C1 segment of cervical spinal cord (tissue), 14 donors: ENCODE data around the gene AJM1.
"Not testable (repeated sequence)": the region's sequence is repeated elsewhere in the genome, so short reads cannot be mapped to it uniquely, and the experiment has no call there.

Experiments used
- DNase-seq, 14 donors: peaks; one replicate each; lab custom pipeline; 2025; lab: John Stamatoyannopoulos, UW

Gene AJM1

DNA sequence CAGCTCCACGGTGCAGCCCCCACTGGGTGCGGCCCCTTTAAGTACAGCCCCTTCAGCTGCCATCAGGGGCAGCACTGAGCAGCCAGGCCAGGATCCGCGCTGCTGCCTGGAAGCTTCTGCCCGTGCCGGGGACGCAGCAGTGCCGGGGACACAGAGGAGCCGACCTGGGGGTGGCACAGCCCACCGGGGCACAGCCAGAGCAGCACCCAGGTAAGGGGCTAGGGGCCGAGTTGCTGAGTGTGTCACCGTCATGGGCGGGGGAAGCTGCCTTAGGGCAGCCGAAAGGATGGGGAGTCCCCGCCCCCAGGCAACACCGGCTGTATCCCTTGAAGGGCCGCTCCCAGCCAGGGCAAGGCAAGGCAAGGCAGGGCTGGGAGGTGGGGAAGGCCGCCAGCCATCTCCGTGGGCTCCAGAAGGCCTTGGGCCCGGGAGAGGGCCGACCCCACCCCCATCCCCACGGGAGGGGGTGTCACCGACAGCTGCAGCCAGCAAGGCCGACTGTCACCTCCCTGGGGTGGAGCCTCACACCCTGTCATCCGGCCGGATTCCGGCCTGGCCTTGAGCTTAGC, at the start of gene AJM1:
Gene AJM1, plus strand, starts transcription at position 99 of the 569 bp plus-strand sequence. CDS start 1,937 bp downstream, outside the sequence.
- peak; percentile 14 to 96 (median 68) for DNase-seq

GRCh38 chr9:136793086-136793946, 49.0 kb upstream of the AJM1 start:
- DNase-seq, result no peak

DNA sequence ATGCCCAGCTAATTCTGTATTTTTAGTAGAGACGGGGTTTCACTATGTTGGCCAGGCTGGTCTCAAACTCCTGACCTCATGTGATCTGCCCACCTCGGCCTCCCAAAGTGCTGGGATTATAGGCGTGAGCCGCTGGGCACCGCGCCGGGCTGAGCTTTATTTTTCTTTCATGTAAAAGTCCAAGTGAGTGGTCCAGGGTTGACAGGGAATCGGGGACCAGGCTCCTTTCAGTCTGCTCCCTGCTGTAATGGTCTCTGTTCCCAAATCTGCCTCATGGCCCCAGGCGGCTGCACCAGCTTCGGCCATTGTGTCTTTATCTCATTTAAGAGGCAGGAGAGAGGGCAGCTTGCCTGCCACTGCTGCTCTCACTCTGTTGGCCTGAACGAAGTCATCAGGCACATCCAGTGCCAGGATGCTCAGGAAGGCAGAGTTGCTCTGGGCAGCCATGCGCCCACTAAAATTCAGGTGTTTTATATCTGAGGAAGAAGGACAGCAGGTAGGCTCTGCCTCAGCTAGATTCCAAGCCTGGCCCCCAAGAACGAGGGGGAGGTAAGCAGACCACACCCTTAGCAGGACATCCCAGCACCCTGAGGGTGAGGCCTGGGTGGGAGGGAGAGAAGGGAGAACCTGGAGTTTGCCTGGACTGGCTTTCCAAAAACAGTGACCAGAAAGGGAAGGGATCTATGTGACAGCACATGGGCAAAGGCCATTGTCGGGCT, 47.8 kb upstream of the AJM1 start:
- no peak for DNase-seq

DNA sequence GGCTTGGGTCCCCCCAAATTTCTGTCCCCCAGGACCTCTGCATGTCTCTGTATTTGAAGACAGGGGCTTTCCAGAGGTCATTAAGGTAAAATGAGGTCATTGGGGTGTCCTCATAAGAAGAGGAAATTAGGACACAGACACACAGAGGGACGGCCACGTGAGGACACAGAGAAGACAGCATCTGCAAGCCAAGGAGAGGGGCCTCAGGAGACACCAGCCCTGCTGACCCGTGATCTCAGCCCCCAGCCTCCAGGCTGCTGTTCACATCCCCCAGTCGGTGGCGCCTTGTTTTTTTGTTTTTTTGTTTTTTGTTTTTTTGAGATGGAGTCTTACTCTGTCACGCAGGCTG, 47.3 kb upstream of the AJM1 start:
- DNase-seq, result no peak

GRCh38 chr9:136796238-136796774, 46.0 kb upstream of the AJM1 start, which contains the start of gene CCDC183:
CCDC183 (plus strand) TSS chr9:136796338; CDS start chr9:136796398, 60 bp downstream.
- DNase-seq, result no peak

DNA sequence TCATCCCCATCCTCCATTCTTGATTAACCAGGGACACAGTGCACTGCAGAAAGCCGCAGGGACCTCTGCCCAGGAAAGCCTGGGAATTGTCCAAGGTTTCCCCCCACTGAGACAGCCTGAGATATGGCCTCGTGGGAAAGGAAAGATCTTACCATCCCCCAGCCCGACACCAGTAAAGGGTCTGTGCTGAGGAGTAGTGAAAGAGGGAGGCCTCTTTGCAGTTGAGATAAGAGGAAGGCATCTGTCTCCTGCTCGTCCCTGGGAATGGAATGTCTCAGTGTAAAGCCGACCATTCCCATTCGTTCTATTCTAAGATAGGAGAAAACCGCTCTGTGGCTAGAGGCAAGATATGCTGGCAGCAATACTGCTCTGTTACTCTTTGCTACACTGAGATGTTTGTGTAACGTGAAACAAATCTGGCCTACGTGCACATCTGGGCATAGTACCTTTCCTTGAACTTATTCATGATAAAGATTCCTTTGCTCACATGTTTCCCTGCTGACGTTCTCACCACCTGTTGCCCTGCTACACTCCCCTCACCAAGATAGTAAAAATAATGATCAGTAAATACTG, 45.4 kb upstream of the AJM1 start:
- not testable (repeated sequence) for DNase-seq

- DNase-seq, result no peak
Measured at GRCh38 chr9:136798708-136799078, 43.6 kb upstream of the AJM1 start.

DNA sequence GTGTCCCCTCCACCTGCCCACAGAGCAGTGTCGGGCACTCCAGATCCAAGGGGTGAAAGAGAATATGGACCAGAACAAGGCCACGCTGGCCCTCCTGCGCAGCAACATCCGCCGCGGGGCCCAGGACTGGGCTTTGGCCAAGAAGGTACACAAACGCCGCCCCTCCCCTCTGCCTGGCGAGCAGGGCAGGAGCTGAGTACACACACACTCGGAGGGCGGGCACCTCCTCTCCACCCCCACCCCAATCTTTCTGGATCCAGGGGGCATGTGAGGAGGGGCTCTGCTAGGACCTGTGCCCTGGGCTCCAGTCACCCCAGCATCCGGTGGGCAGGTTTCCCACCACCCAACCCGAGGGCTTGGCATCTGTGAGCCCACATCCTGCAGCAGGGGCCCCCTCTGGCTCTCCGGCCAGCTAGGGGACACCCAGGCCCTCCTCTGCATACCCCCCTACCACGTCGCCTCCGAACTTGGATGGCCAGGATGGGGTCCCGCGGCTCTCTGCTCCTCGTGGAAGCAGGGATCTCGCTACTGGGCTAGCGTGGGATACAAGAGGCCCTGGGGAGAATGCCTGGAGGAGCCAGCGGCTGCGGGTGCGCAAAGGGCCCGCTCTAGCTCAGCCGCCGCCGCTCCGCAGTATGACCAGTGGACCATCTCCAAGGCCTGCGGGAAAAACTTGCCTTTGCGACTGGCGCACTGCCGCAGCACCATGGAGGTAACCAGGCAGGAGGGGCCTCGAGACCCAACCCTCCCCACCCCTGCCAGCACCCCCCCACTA, 43.0 kb upstream of the AJM1 start:
- DNase-seq, result peak in 1 of 14 donors; percentile 53

DNA sequence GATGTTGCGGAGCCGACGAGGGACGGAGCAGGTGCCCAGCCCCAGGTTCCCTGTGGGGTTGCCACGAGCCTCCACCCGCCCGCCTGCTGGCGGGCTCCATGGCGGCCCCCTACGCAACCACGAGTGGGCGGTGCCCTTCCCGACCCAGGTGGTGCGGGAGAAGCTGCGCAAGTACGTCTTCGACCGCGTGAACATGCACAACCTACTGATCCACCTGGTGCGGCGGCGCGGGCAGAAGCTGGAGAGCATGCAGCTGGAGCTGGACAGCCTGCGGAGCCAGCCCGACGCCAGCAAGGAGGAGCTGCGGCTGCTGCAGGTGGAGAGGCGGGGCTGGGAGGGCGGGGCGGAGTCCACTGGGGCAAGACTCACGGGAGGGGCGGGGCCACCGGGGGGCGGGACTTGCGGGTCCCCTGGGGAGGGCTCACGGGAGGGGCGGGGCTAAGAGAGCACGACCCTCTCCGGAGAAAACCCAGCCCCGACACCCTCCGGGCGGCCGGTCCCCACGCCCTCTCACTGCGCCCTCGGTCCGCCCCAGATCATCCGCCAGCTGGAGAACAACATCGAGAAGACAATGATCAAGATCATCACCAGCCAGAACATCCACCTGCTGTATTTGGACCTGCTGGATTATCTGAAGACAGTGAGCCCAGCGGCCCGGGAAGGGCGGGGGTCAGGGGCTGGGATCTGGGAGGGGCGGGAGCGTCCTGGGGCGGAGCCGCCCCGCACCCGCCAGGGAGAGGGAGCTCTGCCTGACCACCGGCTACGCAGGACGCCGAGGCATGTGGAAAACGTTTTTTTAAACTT, 42.2 kb upstream of the AJM1 start:
- DNase-seq, result peak in 3 of 14 donors; percentile 40 to 87 (median 41)

- no peak for DNase-seq
Measured at GRCh38 chr9:136802321-136802720, 40.0 kb upstream of the AJM1 start.

GRCh38 chr9:136803009-136803550, 39.2 kb upstream of the AJM1 start:
- DNase-seq, result not testable (repeated sequence)

DNA sequence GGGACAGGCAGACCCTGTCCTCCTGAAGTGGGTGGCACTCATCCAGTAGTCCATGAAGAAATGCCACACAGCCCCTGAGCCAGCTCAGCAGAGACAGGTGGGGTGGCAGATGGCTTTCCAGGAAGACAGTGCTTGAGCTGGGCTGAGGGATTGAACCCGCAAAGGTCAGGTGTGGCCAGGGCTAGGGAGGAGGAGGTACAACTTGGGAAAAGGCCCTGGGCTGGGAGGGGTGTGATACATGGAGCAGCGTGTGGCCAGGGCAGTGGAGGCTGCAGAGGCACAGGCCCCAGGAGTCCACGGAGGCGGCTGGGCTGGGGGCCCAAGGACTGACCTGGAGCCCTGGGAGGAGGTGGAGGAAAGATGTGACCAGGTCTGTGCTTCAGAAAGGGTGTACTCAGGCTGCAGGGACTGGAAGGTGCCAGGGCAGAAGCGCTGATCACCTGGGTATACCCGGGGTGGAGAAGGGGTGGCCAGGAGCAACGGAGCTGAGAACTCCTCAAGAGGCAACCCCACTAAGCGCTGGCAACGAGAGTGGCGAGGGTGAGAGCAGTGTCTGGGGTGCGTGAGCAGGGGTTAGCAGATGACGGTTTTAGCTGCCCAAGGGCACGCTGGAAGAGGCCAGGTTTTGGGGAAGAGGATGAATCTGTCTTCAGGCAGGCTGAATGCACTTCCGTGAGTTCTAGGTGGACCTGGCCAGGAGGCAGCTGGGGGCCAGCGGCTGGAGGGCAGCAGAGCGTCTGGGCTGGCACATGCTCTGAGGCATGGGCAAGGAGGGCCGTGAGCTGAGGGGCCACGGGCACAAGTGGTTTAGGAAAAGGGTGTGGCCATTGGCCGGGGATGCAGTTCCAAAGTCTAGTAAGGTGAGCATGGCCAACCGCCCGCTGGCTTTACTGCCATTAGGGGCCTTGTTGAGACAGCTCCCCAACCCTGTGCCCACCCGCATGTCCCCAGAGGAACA, 38.4 kb upstream of the AJM1 start:
- DNase-seq, result peak in 1 of 14 donors; percentile 68

DNA sequence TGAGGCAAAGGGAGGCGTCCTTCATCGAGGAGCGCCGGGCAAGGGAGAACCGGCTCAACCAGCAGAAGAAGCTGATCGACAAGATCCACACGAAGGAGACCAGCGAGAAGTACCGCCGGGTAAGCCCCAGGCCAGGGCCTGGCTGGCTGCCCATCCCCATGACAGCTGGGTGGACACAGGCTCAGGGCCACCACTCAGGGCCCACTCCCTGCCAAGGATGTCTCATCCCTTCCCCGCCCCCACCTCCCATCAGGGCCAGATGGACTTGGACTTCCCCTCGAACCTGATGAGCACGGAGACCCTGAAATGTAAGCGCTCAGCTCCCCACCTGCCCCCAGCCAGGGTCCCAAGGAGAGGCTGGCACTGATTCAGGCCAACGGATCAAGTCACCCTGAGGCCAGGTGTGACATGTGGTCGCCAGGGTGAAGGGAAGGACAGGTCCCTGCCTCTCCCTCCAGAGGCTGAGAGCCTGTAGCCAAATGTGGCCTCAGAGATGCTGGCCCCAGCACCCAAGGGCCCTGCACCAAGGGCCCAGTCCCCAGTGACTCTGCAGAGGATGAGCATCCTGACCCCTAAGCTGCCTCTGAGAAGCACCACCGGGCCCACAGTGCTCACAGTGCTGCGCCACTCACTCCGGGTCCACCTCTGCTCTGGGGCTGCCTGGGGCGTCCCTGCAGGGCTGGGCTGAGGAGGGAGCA, 37.6 kb upstream of the AJM1 start:
- DNase-seq, result peak in 1 of 14 donors; percentile 24

- no peak for DNase-seq
Measured at GRCh38 chr9:136805207-136805740, 37.0 kb upstream of the AJM1 start.

DNA sequence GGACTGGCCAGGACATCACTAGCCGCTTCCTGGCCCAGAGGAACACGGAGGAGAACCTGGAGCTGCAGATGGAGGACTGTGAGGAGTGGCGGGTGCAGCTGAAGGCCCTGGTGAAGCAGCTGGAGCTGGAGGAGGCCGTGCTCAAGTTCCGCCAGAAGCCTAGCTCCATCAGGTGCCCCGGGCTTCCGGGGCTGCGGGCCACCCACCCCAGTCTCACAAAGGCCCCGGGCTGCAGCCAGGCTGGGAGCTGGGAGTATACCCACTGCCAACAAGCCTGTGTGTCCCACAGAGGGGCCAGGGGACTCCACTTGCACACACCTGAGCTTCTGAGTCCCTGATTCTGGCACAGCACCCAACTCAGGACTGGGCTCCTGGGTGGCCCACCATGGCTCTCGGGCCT, 36.2 kb upstream of the AJM1 start:
- no peak for DNase-seq

DNA sequence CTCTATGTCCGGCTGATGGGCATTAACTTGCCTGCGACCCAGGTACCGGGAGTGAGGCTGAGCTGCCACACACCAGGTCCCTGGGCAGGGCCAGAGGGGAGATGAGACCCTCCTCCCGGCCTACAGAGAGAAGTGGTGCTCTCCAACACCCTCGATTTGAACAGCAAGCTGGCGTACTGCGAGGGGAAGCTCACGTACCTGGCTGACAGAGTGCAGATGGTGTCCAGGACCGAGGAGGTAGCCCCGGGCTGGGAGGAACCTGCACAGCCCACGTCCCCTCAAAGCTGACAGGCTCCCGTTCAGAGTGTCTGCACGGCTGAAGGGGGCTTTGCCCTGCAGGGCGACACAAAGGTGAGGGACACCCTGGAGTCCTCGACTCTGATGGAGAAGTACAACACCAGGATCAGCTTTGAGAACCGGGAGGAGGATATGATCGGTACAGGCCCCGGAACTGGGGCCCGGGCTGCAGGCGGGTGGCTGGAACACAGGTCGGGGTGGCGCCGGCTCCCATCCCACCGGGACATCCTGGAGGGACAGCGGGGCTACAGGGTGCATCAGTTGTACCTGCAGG, 35.6 kb upstream of the AJM1 start:
- no peak for DNase-seq
